HepG2 (cell line): ENCODE measurements around the gene RNF126. TPM values are rescaled to one million over a fixed set of nuclear protein-coding genes. Genes with fewer than 3 reads are reported as not detected.

Experiments used
- ELF3 ChIP-seq: IDR thresholded peaks from 2 replicates; pipeline ENCODE4 v1.6.1; 2016; ENCODE audit warnings: missing genetic modification reagents, missing compliant biosample characterization
- HNF4A ChIP-seq: sonication (generic); formaldehyde crosslinking; IDR thresholded peaks from 2 replicates; pipeline ENCODE4 v1.4.0; 2020; ENCODE audit warnings: missing genetic modification reagents
- HOXA5 ChIP-seq: sonication (generic); formaldehyde crosslinking; IDR thresholded peaks from 2 replicates; pipeline ENCODE4 v1.4.0; 2020; ENCODE audit warnings: missing genetic modification reagents
- KDM5B ChIP-seq: sonication (generic); formaldehyde crosslinking; IDR thresholded peaks from 2 replicates; pipeline ENCODE4 v1.4.0; 2020; ENCODE audit warnings: missing genetic modification reagents, mild to moderate bottlenecking, borderline replicate concordance
- PRPF4 ChIP-seq: fragments of 200-400 bp; formaldehyde crosslinking; IDR thresholded peaks from 2 replicates; pipeline ENCODE4 v1.6.1; 2016; ENCODE audit warnings: low read length, low read depth; ENCODE audit not compliant: poor library complexity, severe bottlenecking
- RFXANK ChIP-seq: IDR thresholded peaks from 2 replicates; pipeline ENCODE4 v1.6.1; 2016
- SMARCE1 ChIP-seq: fragments of 450-650 bp; IDR thresholded peaks from 2 replicates; pipeline ENCODE4 v1.6.1; 2017; ENCODE audit warnings: borderline replicate concordance
- ZNF543 ChIP-seq: sonication (generic); formaldehyde crosslinking; IDR thresholded peaks from 2 replicates; pipeline ENCODE4 v1.4.0; 2020; ENCODE audit warnings: mild to moderate bottlenecking, missing genetic modification reagents
- ZNF672 ChIP-seq: sonication (generic); formaldehyde crosslinking; IDR thresholded peaks from 2 replicates; pipeline ENCODE4 v1.8.1; 2022; ENCODE audit warnings: missing genetic modification reagents
- ZNF777 ChIP-seq: sonication (generic); formaldehyde crosslinking; IDR thresholded peaks from 2 replicates; pipeline ENCODE4 v1.4.0; 2020; ENCODE audit warnings: missing genetic modification reagents
- polyA plus RNA-seq, 8 experiments: library from polyadenylated mRNA; depleted of rRNA in 3 of 8; stranded (reverse) in 7 of 8; unstranded in 1 of 8; fragments of >200 nt; fragmentation: Illumina TruSeq in 4 of 8; extraction: Trizol in 4 of 8; gene quantifications; 2 replicates each; pipeline versions ENCODE4 v1.2.1 to v1.2.3, GENCODE V29; 2011 to 2016; ENCODE audit warnings: low read depth in 4 of 8, missing spikeins in 1 of 8, mixed read lengths in 1 of 8; ENCODE audit not compliant: insufficient read depth in 1 of 8
- total RNA-seq, 5 experiments: library from RNA; depleted of rRNA; stranded (reverse); fragments of >200 nt; fragmentation: Illumina TruSeq; extraction: Trizol; gene quantifications; 2 replicates each; pipeline ENCODE4 v1.2.3, GENCODE V29; 2016; ENCODE audit warnings: low read depth in 1 of 5
- TF ChIP-seq, protein P1 (sequence below): sonication (generic); formaldehyde crosslinking; IDR thresholded peaks from 2 replicates; pipeline ENCODE4 v1.4.0; 2020; ENCODE audit warnings: missing genetic modification reagents, borderline replicate concordance
- TF ChIP-seq, protein P2 (sequence below): IDR thresholded peaks from 2 replicates; pipeline ENCODE4 v1.6.1; 2016; ENCODE audit warnings: control low read depth
- TF ChIP-seq, protein P3 (sequence below): sonication (generic); formaldehyde crosslinking; IDR thresholded peaks from 2 replicates; pipeline ENCODE4 v1.4.0; 2020; ENCODE audit warnings: missing genetic modification reagents
- TF ChIP-seq, protein P4 (sequence below): sonication (generic); formaldehyde crosslinking; IDR thresholded peaks from 2 replicates; pipeline ENCODE4 v1.4.0; 2020; ENCODE audit warnings: missing genetic modification reagents, borderline replicate concordance
- TF ChIP-seq, protein P5 (sequence below): sonication (generic); formaldehyde crosslinking; IDR thresholded peaks from 2 replicates; pipeline ENCODE4 v1.5.1; 2020; ENCODE audit warnings: mild to moderate bottlenecking, missing genetic modification reagents

The RNF126 gene
- total and polyA plus RNA-seq, 2 of the 13 experiments (the other 11 are each of a cell fraction or from before 2014, with no cell fraction given): 23.2 to 34.0 TPM

DNA sequence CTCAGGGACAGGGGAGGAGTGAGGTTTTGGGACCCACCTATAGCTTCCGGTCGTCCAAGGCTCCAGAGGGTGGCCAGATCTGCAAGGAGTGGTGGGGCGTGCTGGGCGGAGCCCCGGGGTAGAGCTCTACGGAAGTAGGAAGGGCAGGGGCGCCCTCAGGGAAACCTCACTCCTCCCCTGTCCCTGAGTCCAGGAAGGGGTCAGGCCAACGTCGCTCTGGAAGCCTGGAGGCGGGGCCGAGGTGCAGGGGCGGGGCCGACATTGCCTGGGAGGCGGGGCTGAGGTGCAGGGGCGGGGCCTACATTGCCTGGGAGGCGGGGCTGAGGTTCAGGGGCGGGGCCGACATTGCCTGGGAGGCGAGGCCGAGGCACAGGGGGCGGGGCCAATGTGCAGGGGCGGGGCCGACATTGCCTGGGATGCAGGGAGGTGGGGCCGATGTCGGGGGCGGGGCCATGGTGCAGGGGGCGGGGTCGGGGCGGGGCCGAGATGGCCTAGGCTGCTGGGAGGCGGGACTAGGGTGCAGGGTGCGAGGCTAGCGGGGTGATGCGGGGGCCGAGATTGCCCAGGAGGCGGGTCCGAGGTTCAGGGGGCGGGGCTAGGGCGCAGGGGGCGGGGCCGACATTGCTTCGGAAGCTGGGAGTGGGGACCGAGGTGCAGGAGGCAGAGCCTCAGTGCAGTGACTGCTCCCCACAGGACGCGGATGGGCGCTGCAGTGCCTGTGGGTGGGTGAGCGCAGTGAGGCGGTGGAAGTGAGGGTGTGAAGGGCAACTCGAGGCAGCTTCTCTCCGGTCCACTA is 40.8 kb upstream of the RNF126 start (continued):
- no peak for TF ChIP-seq PRPF4
- TF ChIP-seq RFXANK (CRISPR knock-in tag): no peak
- TF ChIP-seq, protein P1, sequence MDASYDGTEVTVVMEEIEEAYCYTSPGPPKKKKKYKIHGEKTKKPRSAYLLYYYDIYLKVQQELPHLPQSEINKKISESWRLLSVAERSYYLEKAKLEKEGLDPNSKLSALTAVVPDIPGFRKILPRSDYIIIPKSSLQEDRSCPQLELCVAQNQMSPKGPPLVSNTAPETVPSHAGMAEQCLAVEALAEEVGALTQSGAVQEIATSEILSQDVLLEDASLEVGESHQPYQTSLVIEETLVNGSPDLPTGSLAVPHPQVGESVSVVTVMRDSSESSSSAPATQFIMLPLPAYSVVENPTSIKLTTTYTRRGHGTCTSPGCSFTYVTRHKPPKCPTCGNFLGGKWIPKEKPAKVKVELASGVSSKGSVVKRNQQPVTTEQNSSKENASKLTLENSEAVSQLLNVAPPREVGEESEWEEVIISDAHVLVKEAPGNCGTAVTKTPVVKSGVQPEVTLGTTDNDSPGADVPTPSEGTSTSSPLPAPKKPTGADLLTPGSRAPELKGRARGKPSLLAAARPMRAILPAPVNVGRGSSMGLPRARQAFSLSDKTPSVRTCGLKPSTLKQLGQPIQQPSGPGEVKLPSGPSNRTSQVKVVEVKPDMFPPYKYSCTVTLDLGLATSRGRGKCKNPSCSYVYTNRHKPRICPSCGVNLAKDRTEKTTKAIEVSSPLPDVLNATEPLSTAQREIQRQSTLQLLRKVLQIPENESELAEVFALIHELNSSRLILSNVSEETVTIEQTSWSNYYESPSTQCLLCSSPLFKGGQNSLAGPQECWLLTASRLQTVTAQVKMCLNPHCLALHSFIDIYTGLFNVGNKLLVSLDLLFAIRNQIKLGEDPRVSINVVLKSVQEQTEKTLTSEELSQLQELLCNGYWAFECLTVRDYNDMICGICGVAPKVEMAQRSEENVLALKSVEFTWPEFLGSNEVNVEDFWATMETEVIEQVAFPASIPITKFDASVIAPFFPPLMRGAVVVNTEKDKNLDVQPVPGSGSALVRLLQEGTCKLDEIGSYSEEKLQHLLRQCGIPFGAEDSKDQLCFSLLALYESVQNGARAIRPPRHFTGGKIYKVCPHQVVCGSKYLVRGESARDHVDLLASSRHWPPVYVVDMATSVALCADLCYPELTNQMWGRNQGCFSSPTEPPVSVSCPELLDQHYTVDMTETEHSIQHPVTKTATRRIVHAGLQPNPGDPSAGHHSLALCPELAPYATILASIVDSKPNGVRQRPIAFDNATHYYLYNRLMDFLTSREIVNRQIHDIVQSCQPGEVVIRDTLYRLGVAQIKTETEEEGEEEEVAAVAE (CRISPR knock-in tag): 0 out of 2 replicates have a peak, but pooled peaks have one; percentile 45
- TF ChIP-seq HNF4A: peak; percentile 32; the same call in 1 of the 2 replicates
- TF ChIP-seq, protein P2, sequence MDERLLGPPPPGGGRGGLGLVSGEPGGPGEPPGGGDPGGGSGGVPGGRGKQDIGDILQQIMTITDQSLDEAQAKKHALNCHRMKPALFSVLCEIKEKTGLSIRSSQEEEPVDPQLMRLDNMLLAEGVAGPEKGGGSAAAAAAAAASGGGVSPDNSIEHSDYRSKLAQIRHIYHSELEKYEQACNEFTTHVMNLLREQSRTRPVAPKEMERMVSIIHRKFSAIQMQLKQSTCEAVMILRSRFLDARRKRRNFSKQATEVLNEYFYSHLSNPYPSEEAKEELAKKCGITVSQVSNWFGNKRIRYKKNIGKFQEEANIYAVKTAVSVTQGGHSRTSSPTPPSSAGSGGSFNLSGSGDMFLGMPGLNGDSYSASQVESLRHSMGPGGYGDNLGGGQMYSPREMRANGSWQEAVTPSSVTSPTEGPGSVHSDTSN (CRISPR knock-in tag): no peak
- no peak for TF ChIP-seq SMARCE1
- peak; percentile 73 for TF ChIP-seq ELF3 (CRISPR knock-in tag)
- TF ChIP-seq HOXA5 (CRISPR knock-in tag): no peak
- TF ChIP-seq ZNF777 (CRISPR knock-in tag): no peak
- TF ChIP-seq, protein P3, sequence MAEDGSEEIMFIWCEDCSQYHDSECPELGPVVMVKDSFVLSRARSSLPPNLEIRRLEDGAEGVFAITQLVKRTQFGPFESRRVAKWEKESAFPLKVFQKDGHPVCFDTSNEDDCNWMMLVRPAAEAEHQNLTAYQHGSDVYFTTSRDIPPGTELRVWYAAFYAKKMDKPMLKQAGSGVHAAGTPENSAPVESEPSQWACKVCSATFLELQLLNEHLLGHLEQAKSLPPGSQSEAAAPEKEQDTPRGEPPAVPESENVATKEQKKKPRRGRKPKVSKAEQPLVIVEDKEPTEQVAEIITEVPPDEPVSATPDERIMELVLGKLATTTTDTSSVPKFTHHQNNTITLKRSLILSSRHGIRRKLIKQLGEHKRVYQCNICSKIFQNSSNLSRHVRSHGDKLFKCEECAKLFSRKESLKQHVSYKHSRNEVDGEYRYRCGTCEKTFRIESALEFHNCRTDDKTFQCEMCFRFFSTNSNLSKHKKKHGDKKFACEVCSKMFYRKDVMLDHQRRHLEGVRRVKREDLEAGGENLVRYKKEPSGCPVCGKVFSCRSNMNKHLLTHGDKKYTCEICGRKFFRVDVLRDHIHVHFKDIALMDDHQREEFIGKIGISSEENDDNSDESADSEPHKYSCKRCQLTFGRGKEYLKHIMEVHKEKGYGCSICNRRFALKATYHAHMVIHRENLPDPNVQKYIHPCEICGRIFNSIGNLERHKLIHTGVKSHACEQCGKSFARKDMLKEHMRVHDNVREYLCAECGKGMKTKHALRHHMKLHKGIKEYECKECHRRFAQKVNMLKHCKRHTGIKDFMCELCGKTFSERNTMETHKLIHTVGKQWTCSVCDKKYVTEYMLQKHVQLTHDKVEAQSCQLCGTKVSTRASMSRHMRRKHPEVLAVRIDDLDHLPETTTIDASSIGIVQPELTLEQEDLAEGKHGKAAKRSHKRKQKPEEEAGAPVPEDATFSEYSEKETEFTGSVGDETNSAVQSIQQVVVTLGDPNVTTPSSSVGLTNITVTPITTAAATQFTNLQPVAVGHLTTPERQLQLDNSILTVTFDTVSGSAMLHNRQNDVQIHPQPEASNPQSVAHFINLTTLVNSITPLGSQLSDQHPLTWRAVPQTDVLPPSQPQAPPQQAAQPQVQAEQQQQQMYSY (CRISPR knock-in tag): no peak
- no peak for TF ChIP-seq ZNF672 (CRISPR knock-in tag)
- TF ChIP-seq, protein P4, sequence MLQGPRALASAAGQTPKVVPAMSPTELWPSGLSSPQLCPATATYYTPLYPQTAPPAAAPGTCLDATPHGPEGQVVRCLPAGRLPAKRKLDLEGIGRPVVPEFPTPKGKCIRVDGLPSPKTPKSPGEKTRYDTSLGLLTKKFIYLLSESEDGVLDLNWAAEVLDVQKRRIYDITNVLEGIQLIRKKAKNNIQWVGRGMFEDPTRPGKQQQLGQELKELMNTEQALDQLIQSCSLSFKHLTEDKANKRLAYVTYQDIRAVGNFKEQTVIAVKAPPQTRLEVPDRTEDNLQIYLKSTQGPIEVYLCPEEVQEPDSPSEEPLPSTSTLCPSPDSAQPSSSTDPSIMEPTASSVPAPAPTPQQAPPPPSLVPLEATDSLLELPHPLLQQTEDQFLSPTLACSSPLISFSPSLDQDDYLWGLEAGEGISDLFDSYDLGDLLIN (CRISPR knock-in tag): no peak
- peak; percentile 50; the same call in 1 of the 2 replicates for TF ChIP-seq ZNF543 (CRISPR knock-in tag)
- TF ChIP-seq, protein P5, sequence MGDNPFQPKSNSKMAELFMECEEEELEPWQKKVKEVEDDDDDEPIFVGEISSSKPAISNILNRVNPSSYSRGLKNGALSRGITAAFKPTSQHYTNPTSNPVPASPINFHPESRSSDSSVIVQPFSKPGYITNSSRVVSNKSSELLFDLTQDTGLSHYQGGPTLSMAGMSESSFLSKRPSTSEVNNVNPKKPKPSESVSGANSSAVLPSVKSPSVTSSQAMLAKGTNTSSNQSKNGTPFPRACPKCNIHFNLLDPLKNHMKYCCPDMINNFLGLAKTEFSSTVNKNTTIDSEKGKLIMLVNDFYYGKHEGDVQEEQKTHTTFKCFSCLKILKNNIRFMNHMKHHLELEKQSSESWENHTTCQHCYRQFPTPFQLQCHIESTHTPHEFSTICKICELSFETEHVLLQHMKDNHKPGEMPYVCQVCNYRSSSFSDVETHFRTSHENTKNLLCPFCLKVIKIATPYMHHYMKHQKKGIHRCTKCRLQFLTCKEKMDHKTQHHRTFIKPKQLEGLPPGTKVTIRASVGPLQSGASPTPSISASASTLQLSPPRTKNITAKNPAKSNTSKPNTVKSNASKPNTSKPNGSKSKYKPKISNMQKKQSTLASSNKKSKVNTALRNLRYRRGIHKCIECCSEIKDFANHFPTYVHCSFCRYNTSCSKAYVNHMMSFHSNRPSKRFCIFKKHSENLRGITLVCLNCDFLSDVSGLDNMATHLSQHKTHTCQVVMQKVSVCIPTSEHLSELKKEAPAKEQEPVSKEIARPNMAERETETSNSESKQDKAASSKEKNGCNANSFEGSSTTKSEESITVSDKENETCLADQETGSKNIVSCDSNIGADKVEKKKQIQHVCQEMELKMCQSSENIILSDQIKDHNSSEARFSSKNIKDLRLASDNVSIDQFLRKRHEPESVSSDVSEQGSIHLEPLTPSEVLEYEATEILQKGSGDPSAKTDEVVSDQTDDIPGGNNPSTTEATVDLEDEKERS: no peak
- TF ChIP-seq KDM5B (CRISPR knock-in tag): peak; percentile 71; the same call in 1 of the 2 replicates
